K562 (cell line): ENCODE data around the gene AK5. TPM values are rescaled to one million over a fixed set of nuclear protein-coding genes. Genes with fewer than 3 reads are reported as not detected.

Source experiments
- ATF1 ChIP-seq, 2 experiments: fragments of 450-650 bp in 1 of 2; IDR thresholded peaks; 2 replicates each; pipeline ENCODE4 v1.6.1; 2016; ENCODE audit warnings: missing compliant biosample characterization in 1 of 2, missing genetic modification characterization in 1 of 2
- CBFA2T3 ChIP-seq: fragments of 450-650 bp; IDR thresholded peaks from 2 replicates; pipeline ENCODE4 v1.6.1; 2017
- CREM ChIP-seq: IDR thresholded peaks from 2 replicates; pipeline ENCODE4 v1.6.1; 2014; ENCODE audit warnings: antibody characterized with exemption, low read depth
- EHMT2 ChIP-seq: fragments of 450-650 bp; IDR thresholded peaks from 2 replicates; pipeline ENCODE4 v1.6.1; 2018; ENCODE audit warnings: antibody characterized with exemption
- FOXK1 ChIP-seq: sonication (generic); formaldehyde crosslinking; IDR thresholded peaks from 2 replicates; pipeline ENCODE4 v1.8.0; 2022; ENCODE audit warnings: missing genetic modification reagents, mild to moderate bottlenecking, borderline replicate concordance
- JUND ChIP-seq, 2 experiments: IDR thresholded peaks; 2 replicates in 1 of 2; 3 replicates in 1 of 2; pipeline ENCODE4 v1.6.1; 2011; ENCODE audit warnings: borderline replicate concordance in 2 of 2, low read depth in 2 of 2, low read length in 2 of 2, improper control_type of control experiment in 1 of 2, missing biosample characterization in 1 of 2, missing genetic modification characterization in 1 of 2, missing genetic modification reagents in 1 of 2
- KLF10 ChIP-seq: fragments of 250-450 bp; sonication (Bioruptor Pico); IDR thresholded peaks from 2 replicates; pipeline ENCODE4 v1.6.1; 2021; ENCODE audit warnings: matching md5 sums
- NR2C1 ChIP-seq, 2 experiments: fragments of 450-650 bp; IDR thresholded peaks; 2 replicates each; pipeline ENCODE4 v1.6.1; 2017; ENCODE audit warnings: mild to moderate bottlenecking in 2 of 2, antibody characterized with exemption in 1 of 2, inconsistent platforms in 1 of 2, missing compliant biosample characterization in 1 of 2, missing genetic modification characterization in 1 of 2
- NR2C2 ChIP-seq, 2 experiments: fragments of 200-800 bp in 1 of 2; sonication (Bioruptor generic) in 1 of 2; sonication (generic) in 1 of 2; formaldehyde crosslinking in 1 of 2; IDR thresholded peaks; 2 replicates each; pipeline versions ENCODE4 v1.6.1 to v1.8.0; 2016 to 2022; ENCODE audit warnings: mild to moderate bottlenecking in 1 of 2, missing compliant biosample characterization in 1 of 2, missing genetic modification characterization in 1 of 2, missing genetic modification reagents in 1 of 2
- SRSF9 ChIP-seq: fragments of 200-400 bp; formaldehyde crosslinking; IDR thresholded peaks from 2 replicates; pipeline ENCODE4 v1.6.1; 2017; ENCODE audit warnings: low read depth, low read length, borderline replicate concordance
- TAF9B ChIP-seq: fragments of 450-650 bp; IDR thresholded peaks from 2 replicates; pipeline ENCODE4 v1.6.1; 2018; ENCODE audit warnings: mild to moderate bottlenecking; ENCODE audit not compliant: partially characterized antibody
- ZNF41 ChIP-seq: fragments of 250-450 bp; sonication (Bioruptor Pico); conservative IDR thresholded peaks from 2 replicates; pipeline ENCODE4 v1.4.0; 2020; ENCODE audit warnings: mild to moderate bottlenecking
- polyA plus RNA-seq, 8 experiments: library from polyadenylated mRNA; depleted of rRNA in 4 of 8; stranded (reverse) in 5 of 8; unstranded in 3 of 8; fragments of >200 nt; fragmentation: Nextera tagmentation in 2 of 8; fragmentation: Illumina TruSeq in 1 of 8; extraction: Ambion mirVana in 2 of 8; extraction: Trizol in 1 of 8; gene quantifications; 2 replicates each; pipeline versions ENCODE4 v1.2.1 to v1.2.3, GENCODE V29; 2011 to 2014; ENCODE audit warnings: inconsistent platforms in 1 of 8, missing spikeins in 1 of 8
- total RNA-seq, 7 experiments: library from RNA; depleted of rRNA in 6 of 7; stranded (reverse); fragments of >200 nt in 6 of 7; fragmentation: Illumina TruSeq in 2 of 7; extraction: Trizol in 2 of 7; gene quantifications; 2 replicates each; pipeline versions ENCODE4 v1.2.1 to v1.2.3, GENCODE V29; 2011 to 2021; ENCODE audit warnings: low replicate concordance in 1 of 7
- TF ChIP-seq, protein P1 (sequence below): fragments of 450-650 bp; IDR thresholded peaks from 2 replicates; pipeline ENCODE4 v1.6.1; 2018; ENCODE audit not compliant: partially characterized antibody
- TF ChIP-seq, protein P2 (sequence below): fragments of 450-650 bp; conservative IDR thresholded peaks from 2 replicates; pipeline ENCODE4 v1.6.1; 2016; ENCODE audit warnings: missing genetic modification characterization, low read depth, mild to moderate bottlenecking, missing compliant biosample characterization, moderate library complexity
- TF ChIP-seq, protein P3 (sequence below): fragments of 450-650 bp; IDR thresholded peaks from 2 replicates; pipeline ENCODE4 v1.6.1; 2016

The AK5 gene
- total and polyA plus RNA-seq, 9 of the 15 experiments (the other 6 are each of a cell fraction or from before 2014, with no cell fraction given), result 0.06 TPM; not detected in 8

DNA sequence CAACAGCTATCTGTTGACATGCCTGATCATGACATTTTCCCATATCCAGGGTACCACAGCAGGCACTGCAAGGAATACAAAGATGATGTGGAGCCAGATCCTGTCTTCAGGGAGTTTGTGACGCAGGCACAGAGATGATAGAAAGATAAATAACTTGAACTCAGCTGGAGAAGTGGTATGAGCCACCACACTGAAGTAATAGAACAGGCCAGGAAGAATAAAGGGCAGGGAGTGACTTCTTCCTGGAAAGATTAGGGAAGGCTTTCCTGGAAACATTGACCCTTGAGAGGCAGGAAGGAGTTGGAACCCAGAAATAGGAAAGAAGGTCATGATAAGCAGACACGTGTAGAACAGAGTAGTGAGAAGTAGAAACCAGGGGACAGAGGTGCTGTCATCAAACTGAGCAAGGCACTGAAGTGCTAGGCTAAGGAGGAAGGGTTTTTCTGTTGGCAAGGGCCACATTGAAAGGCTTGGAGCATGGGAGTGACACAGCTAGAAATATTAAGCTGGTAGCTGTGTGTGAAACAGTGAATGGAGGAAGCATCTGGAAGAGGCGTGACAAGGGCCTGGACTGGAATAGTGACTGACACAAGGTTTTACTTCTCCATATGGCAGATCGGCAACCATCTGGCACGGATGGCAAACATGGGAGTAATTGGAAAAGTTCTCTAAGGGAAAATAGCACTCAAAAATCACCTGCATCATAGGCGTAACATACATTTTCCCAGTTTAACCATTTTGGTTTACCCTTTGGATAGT, 68.4 kb downstream of the AK5 start (continued):
- TF ChIP-seq, protein P1, sequence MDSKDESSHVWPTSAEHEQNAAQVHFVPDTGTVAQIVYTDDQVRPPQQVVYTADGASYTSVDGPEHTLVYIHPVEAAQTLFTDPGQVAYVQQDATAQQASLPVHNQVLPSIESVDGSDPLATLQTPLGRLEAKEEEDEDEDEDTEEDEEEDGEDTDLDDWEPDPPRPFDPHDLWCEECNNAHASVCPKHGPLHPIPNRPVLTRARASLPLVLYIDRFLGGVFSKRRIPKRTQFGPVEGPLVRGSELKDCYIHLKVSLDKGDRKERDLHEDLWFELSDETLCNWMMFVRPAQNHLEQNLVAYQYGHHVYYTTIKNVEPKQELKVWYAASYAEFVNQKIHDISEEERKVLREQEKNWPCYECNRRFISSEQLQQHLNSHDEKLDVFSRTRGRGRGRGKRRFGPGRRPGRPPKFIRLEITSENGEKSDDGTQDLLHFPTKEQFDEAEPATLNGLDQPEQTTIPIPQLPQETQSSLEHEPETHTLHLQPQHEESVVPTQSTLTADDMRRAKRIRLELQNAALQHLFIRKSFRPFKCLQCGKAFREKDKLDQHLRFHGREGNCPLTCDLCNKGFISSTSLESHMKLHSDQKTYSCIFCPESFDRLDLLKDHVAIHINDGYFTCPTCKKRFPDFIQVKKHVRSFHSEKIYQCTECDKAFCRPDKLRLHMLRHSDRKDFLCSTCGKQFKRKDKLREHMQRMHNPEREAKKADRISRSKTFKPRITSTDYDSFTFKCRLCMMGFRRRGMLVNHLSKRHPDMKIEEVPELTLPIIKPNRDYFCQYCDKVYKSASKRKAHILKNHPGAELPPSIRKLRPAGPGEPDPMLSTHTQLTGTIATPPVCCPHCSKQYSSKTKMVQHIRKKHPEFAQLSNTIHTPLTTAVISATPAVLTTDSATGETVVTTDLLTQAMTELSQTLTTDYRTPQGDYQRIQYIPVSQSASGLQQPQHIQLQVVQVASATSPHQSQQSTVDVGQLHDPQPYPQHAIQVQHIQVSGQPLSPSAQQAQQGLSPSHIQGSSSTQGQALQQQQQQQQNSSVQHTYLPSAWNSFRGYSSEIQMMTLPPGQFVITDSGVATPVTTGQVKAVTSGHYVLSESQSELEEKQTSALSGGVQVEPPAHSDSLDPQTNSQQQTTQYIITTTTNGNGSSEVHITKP, result peak; percentile 86
- no peak for TF ChIP-seq KLF10 (CRISPR knock-in tag)
- no peak for TF ChIP-seq NR2C1 (IDR thresholded peaks at IDR 0.05)
- 0 out of 2 replicates have a peak, but pooled peaks have one; percentile 31 for TF ChIP-seq NR2C1 (tag; IDR thresholded peaks at IDR 0.05)
- TF ChIP-seq FOXK1 (CRISPR knock-in tag), result no peak
- peak; percentile 50 for TF ChIP-seq CREM
- TF ChIP-seq CBFA2T3, result peak; percentile 21; the same call in 1 of the 2 replicates
- peak; percentile 52; the same call in 1 of the 2 replicates for TF ChIP-seq EHMT2
- no peak for TF ChIP-seq JUND (IDR thresholded peaks at IDR 0.05; ENCODE audit: borderline replicate concordance, low read depth, low read length)
- TF ChIP-seq JUND (tag; IDR thresholded peaks at IDR 0.05; ENCODE audit: borderline replicate concordance, low read depth, low read length), result peak; percentile 47; the same call in 1 of the 3 replicates
- no peak for TF ChIP-seq ZNF41 (CRISPR knock-in tag)
- peak; percentile 15 for TF ChIP-seq TAF9B
- TF ChIP-seq, protein P2, sequence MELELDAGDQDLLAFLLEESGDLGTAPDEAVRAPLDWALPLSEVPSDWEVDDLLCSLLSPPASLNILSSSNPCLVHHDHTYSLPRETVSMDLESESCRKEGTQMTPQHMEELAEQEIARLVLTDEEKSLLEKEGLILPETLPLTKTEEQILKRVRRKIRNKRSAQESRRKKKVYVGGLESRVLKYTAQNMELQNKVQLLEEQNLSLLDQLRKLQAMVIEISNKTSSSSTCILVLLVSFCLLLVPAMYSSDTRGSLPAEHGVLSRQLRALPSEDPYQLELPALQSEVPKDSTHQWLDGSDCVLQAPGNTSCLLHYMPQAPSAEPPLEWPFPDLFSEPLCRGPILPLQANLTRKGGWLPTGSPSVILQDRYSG (tag), result no peak
- TF ChIP-seq ATF1 (CRISPR knock-in tag; IDR thresholded peaks at IDR 0.05), result no peak
- peak; percentile 74 for TF ChIP-seq ATF1 (tag; IDR thresholded peaks at IDR 0.05)
- TF ChIP-seq, protein P3, sequence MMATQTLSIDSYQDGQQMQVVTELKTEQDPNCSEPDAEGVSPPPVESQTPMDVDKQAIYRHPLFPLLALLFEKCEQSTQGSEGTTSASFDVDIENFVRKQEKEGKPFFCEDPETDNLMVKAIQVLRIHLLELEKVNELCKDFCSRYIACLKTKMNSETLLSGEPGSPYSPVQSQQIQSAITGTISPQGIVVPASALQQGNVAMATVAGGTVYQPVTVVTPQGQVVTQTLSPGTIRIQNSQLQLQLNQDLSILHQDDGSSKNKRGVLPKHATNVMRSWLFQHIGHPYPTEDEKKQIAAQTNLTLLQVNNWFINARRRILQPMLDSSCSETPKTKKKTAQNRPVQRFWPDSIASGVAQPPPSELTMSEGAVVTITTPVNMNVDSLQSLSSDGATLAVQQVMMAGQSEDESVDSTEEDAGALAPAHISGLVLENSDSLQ, result 0 out of 2 replicates have a peak, but pooled peaks have one; percentile 16
- no peak for TF ChIP-seq SRSF9
- no peak for TF ChIP-seq NR2C2 (CRISPR knock-in tag; IDR thresholded peaks at IDR 0.05)
- peak; percentile 62 for TF ChIP-seq NR2C2 (tag; IDR thresholded peaks at IDR 0.05)
